Transverse colon (tissue), 4 donors: ENCODE results near the gene CEP250. TPM values are rescaled to one million over a fixed set of nuclear protein-coding genes. Genes with fewer than 3 reads are reported as not detected.

Source experiments
- DNase-seq: peaks from one replicate; pipeline ENCODE4 v3.0.0-alpha.2; 2019
- H3K27ac ChIP-seq, 4 donors: fragments of 200-600 bp; sonication (generic); 2 replicates each; pipeline ENCODE4 v1.5.1; 2016 to 2018; ENCODE audit warnings: inconsistent platforms in 4 of 4
- H3K27me3 ChIP-seq: fragments of 200-600 bp; sonication (generic); 2 replicates; pipeline ENCODE4 v1.5.1; 2017; ENCODE audit warnings: inconsistent platforms
- H3K36me3 ChIP-seq, 4 donors: fragments of 200-600 bp; sonication (generic); 2 replicates each; pipeline ENCODE4 v1.5.1; 2017 to 2019; ENCODE audit warnings: inconsistent platforms in 4 of 4
- H3K4me1 ChIP-seq, 4 donors: fragments of 200-600 bp; sonication (generic); 2 replicates each; pipeline ENCODE4 v1.5.1; 2017 to 2020; ENCODE audit warnings: inconsistent platforms in 4 of 4
- H3K4me3 ChIP-seq, 4 donors: fragments of 200-600 bp; sonication (generic); 1 replicate in 1 of 4; 2 replicates in 3 of 4; pipeline versions ENCODE4 v1.5.1 to v1.6.1; 2017 to 2019; ENCODE audit warnings: inconsistent platforms in 4 of 4
- H3K9me3 ChIP-seq, 2 donors: fragments of 200-600 bp; sonication (generic); 2 replicates each; pipeline ENCODE4 v1.5.1; 2017 to 2019; ENCODE audit warnings: inconsistent platforms in 2 of 2
- EP300 ChIP-seq: sonication (generic); formaldehyde crosslinking; IDR thresholded peaks from one replicate; pipeline ENCODE4 v1.6.1; 2017; ENCODE audit warnings: antibody characterized with exemption, low read depth
- POLR2A ChIP-seq: fragments of 450-650 bp; IDR thresholded peaks from one replicate; pipeline ENCODE4 v1.6.1; 2016; ENCODE audit warnings: antibody characterized with exemption, mild to moderate bottlenecking, moderate library complexity
- POLR2AphosphoS5 ChIP-seq, 3 donors: sonication (generic); formaldehyde crosslinking; IDR thresholded peaks; one replicate each; pipeline ENCODE4 v1.6.1; 2016; ENCODE audit warnings: antibody characterized with exemption in 3 of 3
- WGBS, 2 donors: methylation state at CpG; one replicate each; pipeline ENCODE4 v1.1.5; 2018; ENCODE audit warnings: low coverage in 1 of 2; 5-methylcytosine and 5-hydroxymethylcytosine counted together
- in situ Hi-C, 4 donors: fragments of 200-750 bp; cut with MboI; loops; one replicate each; pipeline versions ENCODE4 v1.15.0 to v1.15.1; 2017; ENCODE audit warnings: low sequenced_read_pairs in 3 of 4, low pct_ligation_motif_present in 1 of 4, low pct_unique_long_range_greater_than_20kb in 1 of 4
- intact Hi-C: fragments of 100-400 bp; cut with DNase I; formaldehyde crosslinking; loops from one replicate; pipeline ENCODE4 v1.15.1; 2023; ENCODE audit warnings: low total_unique reads
- total RNA-seq, 4 donors: library from RNA; depleted of rRNA; stranded (reverse); fragments of >200 nt; gene quantifications; one replicate each; pipeline ENCODE4 v1.1.0, GENCODE V29; 2016
- TF ChIP-seq, protein P1 (sequence below), 5 experiments: fragments of 200-600 bp in 3 of 5; fragments of 450-650 bp in 2 of 5; sonication (generic) in 3 of 5; IDR thresholded peaks; 1 replicate in 2 of 5; 2 replicates in 3 of 5; pipeline ENCODE4 v1.5.1; 2016 to 2017; ENCODE audit warnings: antibody characterized with exemption in 5 of 5, inconsistent platforms in 3 of 5, mild to moderate bottlenecking in 2 of 5, moderate library complexity in 1 of 5

The CEP250 gene
- total RNA-seq, 4 donors from 2014 or later: 22.8 to 38.6 (median 28.7) TPM

DNA sequence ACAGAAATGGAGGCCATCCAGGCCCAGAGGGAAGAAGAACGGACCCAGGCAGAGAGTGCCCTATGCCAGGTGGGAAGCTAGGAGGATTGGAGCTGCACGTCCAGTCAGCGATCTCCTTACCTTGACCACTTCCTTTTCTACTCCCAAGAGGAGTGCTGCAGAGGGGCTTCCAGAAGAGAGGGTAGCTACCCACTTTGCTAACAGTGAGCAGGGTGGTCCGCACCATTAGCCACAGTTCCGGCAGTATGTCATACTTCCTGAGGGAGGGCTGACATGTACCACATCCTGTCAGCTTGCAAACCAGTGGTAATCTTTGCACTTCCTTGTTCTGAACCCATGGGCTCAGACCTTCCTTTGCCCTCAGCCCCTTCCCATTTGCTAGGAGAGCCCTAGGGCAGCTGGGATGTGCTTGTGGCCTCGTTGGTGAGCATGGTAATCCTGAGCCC is 35.4 kb downstream of the CEP250 start:
- H3K9me3 ChIP-seq: no peaks in the 10 kb centered on the region
- H3K4me3 ChIP-seq: peak overlapping the region in 3 of 4 donors; percentile 7 to 49 (median 29)
- peak overlapping the region; percentile 2 to 60 (median 34) for H3K27ac ChIP-seq
- intact Hi-C loops (no loop called here), in situ Hi-C loops (loop anchor here in 1 of 4 donors (25.0 kb wide), 1 partner anchor 397 kb away; no protein-coding TSS in a partner anchor)
- no peaks in the 10 kb centered on the region for H3K27me3 ChIP-seq
- H3K36me3 ChIP-seq: peaks cover 0 to 39% (median 11%) of the 10 kb centered on the region in 4 donors
- 68 to 83% methylated on average over 1 to 6 of the region's 6 CpGs for WGBS, 2 donors
- no peaks in the 10 kb centered on the region for H3K4me1 ChIP-seq
- peak; percentile 47 for DNase-seq
- TF ChIP-seq, protein P1, sequence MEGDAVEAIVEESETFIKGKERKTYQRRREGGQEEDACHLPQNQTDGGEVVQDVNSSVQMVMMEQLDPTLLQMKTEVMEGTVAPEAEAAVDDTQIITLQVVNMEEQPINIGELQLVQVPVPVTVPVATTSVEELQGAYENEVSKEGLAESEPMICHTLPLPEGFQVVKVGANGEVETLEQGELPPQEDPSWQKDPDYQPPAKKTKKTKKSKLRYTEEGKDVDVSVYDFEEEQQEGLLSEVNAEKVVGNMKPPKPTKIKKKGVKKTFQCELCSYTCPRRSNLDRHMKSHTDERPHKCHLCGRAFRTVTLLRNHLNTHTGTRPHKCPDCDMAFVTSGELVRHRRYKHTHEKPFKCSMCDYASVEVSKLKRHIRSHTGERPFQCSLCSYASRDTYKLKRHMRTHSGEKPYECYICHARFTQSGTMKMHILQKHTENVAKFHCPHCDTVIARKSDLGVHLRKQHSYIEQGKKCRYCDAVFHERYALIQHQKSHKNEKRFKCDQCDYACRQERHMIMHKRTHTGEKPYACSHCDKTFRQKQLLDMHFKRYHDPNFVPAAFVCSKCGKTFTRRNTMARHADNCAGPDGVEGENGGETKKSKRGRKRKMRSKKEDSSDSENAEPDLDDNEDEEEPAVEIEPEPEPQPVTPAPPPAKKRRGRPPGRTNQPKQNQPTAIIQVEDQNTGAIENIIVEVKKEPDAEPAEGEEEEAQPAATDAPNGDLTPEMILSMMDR (IDR thresholded peaks at IDR 0.05): no peak
- peak in 1 of 3 donors; percentile 58 for TF ChIP-seq POLR2AphosphoS5 (IDR thresholded peaks at IDR 0.05)
- TF ChIP-seq POLR2A: peak; percentile 40
- TF ChIP-seq EP300: no peak

- no peaks in the 10 kb centered on the region for H3K9me3 ChIP-seq
- peaks cover 0 to 44% (median 15%) of the 10 kb centered on the region in 4 donors for H3K36me3 ChIP-seq
- TF ChIP-seq EP300: no peak
- no peak for TF ChIP-seq POLR2A
- TF ChIP-seq, protein P1 (IDR thresholded peaks at IDR 0.05): no peak
- TF ChIP-seq POLR2AphosphoS5 (IDR thresholded peaks at IDR 0.05): no peak
- no peaks in the 10 kb centered on the region for H3K27me3 ChIP-seq
- WGBS, 2 donors: 92% methylated on average over 5 of the region's 5 CpGs; no CpG with 5 or more reads in 1 of the 2 donors
- in situ Hi-C loops (loop anchor here in 1 of 4 donors (25.0 kb wide), 1 partner anchor 395 kb away; no protein-coding TSS in a partner anchor), intact Hi-C loops (no loop called here)
- H3K27ac ChIP-seq: no peak overlapping the region
- H3K4me3 ChIP-seq: no peak overlapping the region
- no peak for DNase-seq
- no peaks in the 10 kb centered on the region for H3K4me1 ChIP-seq
These were observed 36.4 kb downstream of the CEP250 start for GRCh38 chr20:35491823-35492222.

DNA sequence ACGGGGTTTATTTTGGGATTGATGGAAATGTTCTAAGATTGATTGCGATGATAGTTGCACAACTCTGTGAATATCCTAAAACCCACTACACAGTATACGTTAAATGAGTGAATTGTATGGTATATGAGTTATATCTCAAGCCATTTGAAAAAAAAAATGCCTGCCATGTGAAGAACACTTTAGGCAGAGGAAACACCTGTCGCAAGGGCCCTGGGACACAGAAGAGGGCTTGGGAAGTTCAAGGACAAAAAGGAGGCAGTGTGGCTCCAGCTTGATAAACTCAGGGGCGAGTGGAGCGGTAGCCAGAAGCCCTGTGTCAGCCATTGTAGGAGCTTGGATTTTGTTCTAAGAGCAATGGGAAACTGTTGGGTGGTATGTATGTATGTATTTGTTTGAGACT is 37.0 kb downstream of the CEP250 start:
- Histone ChIP-seq H3K27me3 (no peaks in the 10 kb centered on the region), H3K9me3 (no peaks in the 10 kb centered on the region), H3K4me3 (no peak overlapping the region), H3K4me1 (no peaks in the 10 kb centered on the region), H3K36me3 (peaks cover 0 to 41% (median 16%) of the 10 kb centered on the region in 4 donors), H3K27ac (no peak overlapping the region)
- in situ Hi-C loops: loop anchor here in 1 of 4 donors (25.0 kb wide), 1 partner anchor 395 kb away; no protein-coding TSS in a partner anchor
- TF ChIP-seq EP300 (no peak), POLR2A (no peak), POLR2AphosphoS5 (IDR thresholded peaks at IDR 0.05) (no peak)
- TF ChIP-seq, protein P1 (IDR thresholded peaks at IDR 0.05): no peak
- intact Hi-C loops: no loop called here
- no peak for DNase-seq
- 96 to 97% methylated on average over 4 to 6 of the region's 6 CpGs for WGBS, 2 donors

GRCh38 chr20:35496481-35496880 is 41.1 kb downstream of the CEP250 start:
- WGBS, 2 donors: 97% methylated on average over 3 of the region's 3 CpGs; no CpG with 5 or more reads in 1 of the 2 donors
- peaks cover 0 to 62% (median 32%) of the 10 kb centered on the region in 4 donors for H3K36me3 ChIP-seq

More at GRCh38 chr20:35496481-35496880, 41.1 kb downstream of the CEP250 start:
- no peak for DNase-seq
- no peak for TF ChIP-seq POLR2A
- TF ChIP-seq EP300: no peak
- no peak for TF ChIP-seq POLR2AphosphoS5 (IDR thresholded peaks at IDR 0.05)
- TF ChIP-seq, protein P1 (IDR thresholded peaks at IDR 0.05): no peak
- H3K27me3 ChIP-seq: no peaks in the 10 kb centered on the region
- H3K9me3 ChIP-seq: no peaks in the 10 kb centered on the region
- no peak overlapping the region for H3K27ac ChIP-seq
- H3K4me3 ChIP-seq: no peak overlapping the region
- intact Hi-C loops: no loop called here
- no peaks in the 10 kb centered on the region for H3K4me1 ChIP-seq
- in situ Hi-C loops: loop anchor here in 1 of 4 donors (25.0 kb wide), 1 partner anchor 391 kb away; no protein-coding TSS in a partner anchor
